ENCODE results near the gene ELP2.
"Not testable (repeated sequence)": the region's sequence is repeated elsewhere in the genome, so short reads cannot be mapped to it uniquely, and the experiment has no call there.

The ELP2 gene

GRCh38 chr18:36205166-36205565 is 75.5 kb downstream of the ELP2 start:
- intact Hi-C loops (cut with DNase I; ENCODE audit: low total_unique reads) = no loop called here

DNA sequence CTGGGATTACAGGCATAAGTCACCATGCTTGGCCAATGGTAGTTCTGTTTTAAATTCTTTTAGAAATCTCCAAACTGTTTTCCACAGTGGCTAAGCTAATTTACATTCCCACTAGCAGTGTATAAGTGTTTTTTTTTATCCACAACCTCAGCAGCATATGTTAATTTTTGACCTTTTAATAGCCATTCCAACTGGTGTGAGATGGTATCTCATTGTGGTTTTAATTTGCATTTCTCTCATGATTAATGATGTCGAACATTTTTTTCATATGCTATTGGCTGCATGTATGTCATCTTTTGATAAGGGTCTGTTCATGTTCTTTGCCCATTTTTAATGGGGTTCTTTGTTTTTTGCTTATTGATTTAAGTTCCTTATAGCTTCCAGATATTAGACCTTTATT is 77.6 kb downstream of the ELP2 start:
- no peak for TF ChIP-seq CTCF (IDR thresholded peaks at IDR 0.05)
- no peak for DNase-seq
- no peaks in the 10 kb centered on the region for H3K4me1 ChIP-seq
- H3K27me3 ChIP-seq = no peaks in the 10 kb centered on the region
- H3K27ac ChIP-seq = no peak overlapping the region
- no peak overlapping the region for H3K4me3 ChIP-seq
- intact Hi-C loops (cut with DNase I; ENCODE audit: low total_unique reads) = no loop called here
- no peaks in the 10 kb centered on the region for H3K36me3 ChIP-seq
- no peaks in the 10 kb centered on the region for H3K9me3 ChIP-seq

More at GRCh38 chr18:36205166-36205565, 75.5 kb downstream of the ELP2 start:
- H3K36me3 ChIP-seq = no peaks in the 10 kb centered on the region
- H3K4me3 ChIP-seq = no peak overlapping the region
- no peak for TF ChIP-seq CTCF (IDR thresholded peaks at IDR 0.05)
- no peak overlapping the region for H3K27ac ChIP-seq
- no peaks in the 10 kb centered on the region for H3K9me3 ChIP-seq
- DNase-seq = no peak
- H3K4me1 ChIP-seq = no peaks in the 10 kb centered on the region
- H3K27me3 ChIP-seq = no peaks in the 10 kb centered on the region

DNA sequence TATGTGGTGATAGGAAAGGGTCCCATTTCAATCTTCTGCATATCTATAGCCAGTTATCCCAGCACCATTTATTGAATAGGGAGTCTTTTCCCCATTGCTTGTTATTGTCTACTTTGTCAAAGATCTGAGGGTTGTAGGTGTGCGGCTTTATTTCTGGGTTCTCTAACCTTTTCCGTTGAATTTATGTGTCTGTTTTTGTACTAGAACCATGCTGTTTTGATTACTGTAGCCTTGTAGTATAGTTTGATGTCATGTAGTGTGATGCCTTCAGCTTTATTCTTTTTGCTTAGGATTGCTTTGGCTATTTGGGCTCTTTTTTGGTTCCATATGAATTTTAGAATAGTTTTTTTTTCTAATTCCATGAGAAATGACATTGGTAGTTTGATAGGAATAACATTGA is 78.3 kb downstream of the ELP2 start:
- intact Hi-C loops (cut with DNase I; ENCODE audit: low total_unique reads); H3K27me3 ChIP-seq; DNase-seq; H3K9me3 ChIP-seq; H3K4me3 ChIP-seq; H3K4me1 ChIP-seq; H3K27ac ChIP-seq; H3K36me3 ChIP-seq: not testable (repeated sequence)

- no peaks in the 10 kb centered on the region for H3K36me3 ChIP-seq
- no peak overlapping the region for H3K4me3 ChIP-seq
- DNase-seq = no peak
- H3K4me1 ChIP-seq = no peaks in the 10 kb centered on the region
- no peak overlapping the region for H3K27ac ChIP-seq
- TF ChIP-seq CTCF (IDR thresholded peaks at IDR 0.05) = no peak
- intact Hi-C loops (cut with DNase I; ENCODE audit: low total_unique reads) = no loop called here
- no peaks in the 10 kb centered on the region for H3K27me3 ChIP-seq
- no peaks in the 10 kb centered on the region for H3K9me3 ChIP-seq
Measured at GRCh38 chr18:36211612-36212065, 81.9 kb downstream of the ELP2 start.

DNA sequence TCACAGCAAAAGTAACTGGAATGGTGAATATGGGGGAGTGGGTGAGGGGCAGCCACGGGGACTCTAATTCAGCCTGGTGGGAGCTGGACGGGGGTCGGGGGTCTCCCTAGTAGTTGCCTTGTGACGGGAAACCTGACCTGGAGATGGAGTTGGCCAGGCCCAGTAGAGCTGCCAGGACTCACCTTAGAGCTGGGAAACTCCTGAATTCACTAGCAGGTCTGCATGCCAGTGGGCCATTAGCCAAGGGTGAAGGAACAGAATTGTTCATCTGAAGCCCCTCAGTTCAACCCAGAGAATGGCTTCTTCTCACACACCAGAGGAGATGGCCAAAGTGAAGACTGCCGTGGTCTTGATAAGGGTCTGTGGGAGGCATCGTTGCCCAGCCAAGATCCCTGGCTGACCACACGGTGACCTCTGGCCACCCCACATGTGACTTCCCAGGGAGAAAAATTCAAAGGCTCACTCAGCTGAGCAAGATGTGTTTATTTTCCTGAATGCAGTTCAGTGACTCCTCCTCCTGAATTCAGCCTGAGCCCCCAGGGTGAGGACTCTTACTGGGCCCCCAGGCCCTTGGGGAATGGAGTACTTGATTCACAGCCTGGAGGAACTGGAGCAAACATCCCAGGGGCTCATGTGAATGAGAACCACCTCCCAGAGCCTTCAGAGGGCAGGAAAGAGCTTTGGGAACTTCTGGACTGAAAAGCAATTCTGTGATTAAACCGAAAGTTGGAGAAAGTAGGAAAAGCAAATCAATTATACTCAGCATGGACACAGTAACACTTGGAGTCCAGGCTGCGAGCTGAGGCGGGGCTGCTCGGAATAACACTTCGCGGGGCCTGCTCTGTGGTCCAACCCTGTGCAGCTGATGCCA is 82.8 kb downstream of the ELP2 start:
- H3K4me3 ChIP-seq = no peak overlapping the region
- no peaks in the 10 kb centered on the region for H3K9me3 ChIP-seq
- no peak overlapping the region for H3K27ac ChIP-seq
- DNase-seq = no peak
- no peaks in the 10 kb centered on the region for H3K36me3 ChIP-seq
- no peaks in the 10 kb centered on the region for H3K4me1 ChIP-seq
- H3K27me3 ChIP-seq = no peaks in the 10 kb centered on the region
- intact Hi-C loops (cut with DNase I; ENCODE audit: low total_unique reads) = no loop called here
- no peak for TF ChIP-seq CTCF (IDR thresholded peaks at IDR 0.05)

DNA sequence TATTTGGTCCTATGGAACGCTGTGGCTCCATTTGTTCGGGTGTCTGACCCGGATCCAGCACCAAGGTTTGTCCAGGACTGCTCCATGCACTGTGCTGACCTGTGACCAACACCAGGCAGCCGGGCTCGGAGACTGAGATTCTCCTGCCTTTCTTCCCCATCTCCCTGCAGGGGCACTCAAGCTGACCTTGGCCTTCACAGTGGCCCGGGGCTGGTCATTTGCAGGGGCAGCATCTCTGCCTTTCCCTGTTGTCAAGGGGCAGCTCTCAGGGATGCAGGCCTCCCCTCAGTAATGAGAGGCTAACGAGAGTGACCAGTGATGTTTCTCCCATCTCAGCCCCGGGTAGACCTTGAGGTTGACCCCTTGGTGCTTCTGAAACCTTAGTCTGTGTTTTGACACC is 85.1 kb downstream of the ELP2 start:
- Histone ChIP-seq H3K27ac (no peak overlapping the region), H3K27me3 (no peaks in the 10 kb centered on the region), H3K9me3 (no peaks in the 10 kb centered on the region), H3K4me3 (no peak overlapping the region), H3K4me1 (no peaks in the 10 kb centered on the region), H3K36me3 (no peaks in the 10 kb centered on the region)
- TF ChIP-seq CTCF (IDR thresholded peaks at IDR 0.05) = no peak
- intact Hi-C loops (cut with DNase I; ENCODE audit: low total_unique reads) = no loop called here
- DNase-seq = no peak
